HUDEP-2 (cell line): ENCODE data around the gene MMP3.

ENCODE experiments used
- DNase-seq, 76 experiments: peaks; one replicate each; lab custom pipeline; 2025; ENCODE audit not compliant: unreplicated experiment in 76 of 76; lab: John Stamatoyannopoulos, UW

MMP3 gene

GRCh38 chr11:102832612-102833011 is 10.8 kb downstream of the MMP3 start:
- no peak for DNase-seq

GRCh38 chr11:102831489-102832440 is 11.6 kb downstream of the MMP3 start:
- peak in 3 of 76 experiments; percentile 1 to 4 (median 3) for DNase-seq

GRCh38 chr11:102831128-102831488 is 12.3 kb downstream of the MMP3 start:
- DNase-seq, result no peak

GRCh38 chr11:102830001-102830727 is 13.2 kb downstream of the MMP3 start:
- no peak for DNase-seq

GRCh38 chr11:102829316-102830000 is 14.0 kb downstream of the MMP3 start:
- no peak for DNase-seq

GRCh38 chr11:102824556-102824955 is 18.9 kb downstream of the MMP3 start:
- DNase-seq, result no peak

- no peak for DNase-seq
Observed at GRCh38 chr11:102819491-102819890, 23.9 kb downstream of the MMP3 start.

- no peak for DNase-seq
Observed at GRCh38 chr11:102813484-102813883, 29.9 kb downstream of the MMP3 start.

- DNase-seq, result no peak
Observed at GRCh38 chr11:102812188-102812587, 31.2 kb downstream of the MMP3 start.

GRCh38 chr11:102810950-102811660 is 32.3 kb downstream of the MMP3 start:
- DNase-seq, result no peak

- peak in 5 of 76 experiments; percentile 3 to 32 (median 16) for DNase-seq
Observed at GRCh38 chr11:102809971-102810370, 33.4 kb downstream of the MMP3 start.

GRCh38 chr11:102807921-102808320 is 35.5 kb downstream of the MMP3 start:
- peak in 5 of 76 experiments; percentile 2 to 14 (median 6) for DNase-seq

GRCh38 chr11:102806296-102806695 is 37.1 kb downstream of the MMP3 start:
- DNase-seq, result no peak

- no peak for DNase-seq
Observed at GRCh38 chr11:102802341-102802740, 41.1 kb downstream of the MMP3 start.

- DNase-seq, result no peak
Observed at GRCh38 chr11:102800767-102801166, 42.6 kb downstream of the MMP3 start.

- DNase-seq, result no peak
Observed at GRCh38 chr11:102799681-102800340, 43.6 kb downstream of the MMP3 start.

GRCh38 chr11:102798012-102798746 is 45.2 kb downstream of the MMP3 start, which contains the start of gene MMP1:
Gene MMP1 (minus strand): TSS chr11:102798160. CDS start chr11:102798092, 68 bp downstream.
- no peak for DNase-seq

- DNase-seq, result peak in 12 of 76 experiments; percentile 1 to 29 (median 8)
Observed at GRCh38 chr11:102794382-102794781, 49.0 kb downstream of the MMP3 start.

GRCh38 chr11:102793677-102794290 is 49.6 kb downstream of the MMP3 start:
- DNase-seq, result no peak
